Subcutaneous adipose tissue (tissue), 4 donors: ENCODE results near the gene NLRP11. TPM values are rescaled to one million over a fixed set of nuclear protein-coding genes. Genes with fewer than 3 reads are reported as not detected.
"Not testable (repeated sequence)": the region's sequence is repeated elsewhere in the genome, so short reads cannot be mapped to it uniquely, and the experiment has no call there.

Experiments
- CTCF ChIP-seq: fragments of 450-650 bp; IDR thresholded peaks from one replicate; pipeline ENCODE4 v1.5.1; 2016; ENCODE audit warnings: low read depth, mild to moderate bottlenecking, control low read depth, antibody characterized with exemption, moderate library complexity
- total RNA-seq, 4 donors: library from RNA; depleted of rRNA; stranded (reverse); fragments of >200 nt; gene quantifications; one replicate each; pipeline ENCODE4 v1.1.0, GENCODE V29; 2016

The NLRP11 gene
- total RNA-seq, 4 donors from 2014 or later = not detected

- no peak for TF ChIP-seq CTCF
These were observed 30.4 kb downstream of the NLRP11 start for GRCh38 chr19:55801416-55801815.

GRCh38 chr19:55795021-55795420 lies 36.8 kb downstream of the NLRP11 start:
- TF ChIP-seq CTCF = no peak

GRCh38 chr19:55781112-55781511 lies 50.7 kb downstream of the NLRP11 start:
- TF ChIP-seq CTCF = no peak

GRCh38 chr19:55778331-55778730 lies 53.5 kb downstream of the NLRP11 start:
- no peak for TF ChIP-seq CTCF

- TF ChIP-seq CTCF = no peak
These were observed 54.3 kb downstream of the NLRP11 start for GRCh38 chr19:55777528-55777927.

DNA sequence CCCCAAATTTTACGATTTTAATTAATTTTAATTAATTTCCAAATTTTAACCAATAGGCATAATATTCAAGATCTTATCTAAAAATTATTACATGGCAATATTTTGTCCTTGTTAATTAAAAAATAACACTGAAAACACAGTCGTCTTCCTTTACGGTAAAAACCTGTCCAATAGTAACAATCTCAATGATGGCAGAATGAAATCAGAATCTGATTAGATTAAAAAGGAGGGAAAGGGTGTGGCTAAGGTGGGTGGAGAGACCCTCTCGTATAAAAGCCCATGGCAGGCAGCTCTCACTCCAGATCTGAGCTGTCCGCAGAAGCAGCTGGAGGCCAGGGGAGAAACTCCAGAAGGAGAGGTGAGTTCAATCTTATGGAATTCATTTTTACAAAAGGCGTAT lies 63.0 kb downstream of the NLRP11 start, which contains the start of gene RFPL4AL1:
Gene RFPL4AL1, plus strand, starts transcription at position 301 of the 400 bp plus-strand sequence. CDS start 2,687 bp downstream, outside the sequence.
- not testable (repeated sequence) for TF ChIP-seq CTCF

GRCh38 chr19:55766466-55766865 lies 65.3 kb downstream of the NLRP11 start:
- no peak for TF ChIP-seq CTCF

DNA sequence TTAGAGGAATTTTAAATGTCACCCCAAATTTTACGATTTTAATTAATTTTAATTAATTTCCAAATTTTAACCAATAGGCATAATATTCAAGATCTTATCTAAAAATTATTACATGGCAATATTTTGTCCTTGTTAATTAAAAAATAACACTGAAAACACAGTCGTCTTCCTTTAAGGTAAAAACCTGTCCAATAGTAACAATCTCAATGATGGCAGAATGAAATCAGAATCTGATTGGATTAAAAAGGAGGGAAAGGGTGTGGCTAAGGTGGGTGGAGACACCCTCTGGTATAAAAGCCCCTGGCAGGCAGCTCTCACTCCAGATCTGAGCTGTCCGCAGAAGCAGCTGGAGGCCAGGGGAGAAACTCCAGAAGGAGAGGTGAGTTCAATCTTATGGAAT lies 73.0 kb downstream of the NLRP11 start, which contains the start of gene RFPL4A:
Gene RFPL4A, plus strand, starts transcription at position 301 of the 400 bp plus-strand sequence. CDS start 2,704 bp downstream, outside the sequence.
- not testable (repeated sequence) for TF ChIP-seq CTCF
